GM19397 (cell line): Measurements from ENCODE around the gene MDFI.

Experiments
- ATAC-seq: cut with Tn5 transposase; IDR thresholded peaks from one replicate; pipeline ENCODE4 v1.9.1; 2021; ENCODE audit warnings: mild to moderate bottlenecking, moderate library complexity; ENCODE audit not compliant: unreplicated experiment

Gene MDFI

GRCh38 chr6:41684311-41685180, 46.3 kb downstream of the MDFI start:
- ATAC-seq: no peak

- ATAC-seq: no peak
Measured at GRCh38 chr6:41685641-41686380, 47.5 kb downstream of the MDFI start.

- no peak for ATAC-seq
Measured at GRCh38 chr6:41687501-41688175, 49.4 kb downstream of the MDFI start.

- no peak for ATAC-seq
Measured at GRCh38 chr6:41688256-41688965, 50.1 kb downstream of the MDFI start.

- ATAC-seq: no peak
Measured at GRCh38 chr6:41689171-41690008, 51.1 kb downstream of the MDFI start.

GRCh38 chr6:41690541-41691330, 52.5 kb downstream of the MDFI start:
- ATAC-seq: no peak

GRCh38 chr6:41691426-41692079, 53.3 kb downstream of the MDFI start:
- ATAC-seq: no peak

GRCh38 chr6:41692080-41692675, 53.9 kb downstream of the MDFI start:
- no peak for ATAC-seq

GRCh38 chr6:41692730-41693129, 54.5 kb downstream of the MDFI start:
- ATAC-seq: no peak

GRCh38 chr6:41693281-41694240, 55.3 kb downstream of the MDFI start:
- ATAC-seq: no peak

- no peak for ATAC-seq
Measured at GRCh38 chr6:41694815-41695526, 56.7 kb downstream of the MDFI start.

- ATAC-seq: no peak
Measured at GRCh38 chr6:41695825-41696224, 57.6 kb downstream of the MDFI start.

- no peak for ATAC-seq
Measured at GRCh38 chr6:41696788-41697187, 58.5 kb downstream of the MDFI start.

- ATAC-seq: no peak
Measured at GRCh38 chr6:41697861-41698781, 59.9 kb downstream of the MDFI start.

- no peak for ATAC-seq
Measured at GRCh38 chr6:41699063-41699462, 60.8 kb downstream of the MDFI start.
